AG09319 (cell line): ENCODE measurements around the gene SLC7A8.

Experiments used
- DNase-seq: peaks from one replicate; pipeline ENCODE4 v3.0.0-alpha.2; 2010; ENCODE audit warnings: low read depth; ENCODE audit errors: extremely low read depth
- TF ChIP-seq, protein P1 (sequence below): IDR thresholded peaks from 2 replicates; pipeline ENCODE4 v1.5.1; 2011; ENCODE audit warnings: low read depth, mild to moderate bottlenecking, inconsistent platforms, low read length, moderate library complexity

The SLC7A8 gene

DNA sequence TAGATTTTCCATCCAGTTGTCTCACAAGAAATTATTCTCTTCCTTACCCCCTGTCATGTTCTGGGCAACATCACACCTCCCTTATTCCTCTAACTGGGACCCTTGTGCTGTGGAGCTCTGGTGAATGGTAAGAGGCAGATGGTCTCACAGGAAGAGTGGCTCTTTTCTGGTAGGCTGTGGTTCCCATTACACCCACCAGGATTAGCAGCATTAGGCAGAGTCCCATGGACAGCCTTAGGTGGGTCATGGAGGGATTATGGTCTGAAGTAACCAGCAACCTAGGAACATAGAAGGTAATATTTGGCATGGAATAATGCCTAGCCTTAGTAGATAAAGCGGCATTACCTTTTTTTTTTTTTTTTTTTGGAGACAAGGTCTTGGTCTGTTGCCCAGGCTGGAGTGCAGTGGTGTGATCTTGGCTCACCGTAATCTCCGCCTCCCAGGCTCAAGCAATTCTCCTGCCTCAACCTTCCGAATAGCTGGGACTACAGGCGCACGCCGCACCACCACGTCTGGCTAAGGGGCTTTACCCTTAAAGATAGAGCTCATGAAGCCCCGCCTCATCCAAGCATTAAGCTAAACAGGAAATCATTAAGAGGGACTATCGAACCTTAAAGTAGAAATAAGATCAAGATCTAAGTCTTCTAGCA lies 84.1 kb downstream of the SLC7A8 start:
- no peak for DNase-seq
- TF ChIP-seq, protein P1, sequence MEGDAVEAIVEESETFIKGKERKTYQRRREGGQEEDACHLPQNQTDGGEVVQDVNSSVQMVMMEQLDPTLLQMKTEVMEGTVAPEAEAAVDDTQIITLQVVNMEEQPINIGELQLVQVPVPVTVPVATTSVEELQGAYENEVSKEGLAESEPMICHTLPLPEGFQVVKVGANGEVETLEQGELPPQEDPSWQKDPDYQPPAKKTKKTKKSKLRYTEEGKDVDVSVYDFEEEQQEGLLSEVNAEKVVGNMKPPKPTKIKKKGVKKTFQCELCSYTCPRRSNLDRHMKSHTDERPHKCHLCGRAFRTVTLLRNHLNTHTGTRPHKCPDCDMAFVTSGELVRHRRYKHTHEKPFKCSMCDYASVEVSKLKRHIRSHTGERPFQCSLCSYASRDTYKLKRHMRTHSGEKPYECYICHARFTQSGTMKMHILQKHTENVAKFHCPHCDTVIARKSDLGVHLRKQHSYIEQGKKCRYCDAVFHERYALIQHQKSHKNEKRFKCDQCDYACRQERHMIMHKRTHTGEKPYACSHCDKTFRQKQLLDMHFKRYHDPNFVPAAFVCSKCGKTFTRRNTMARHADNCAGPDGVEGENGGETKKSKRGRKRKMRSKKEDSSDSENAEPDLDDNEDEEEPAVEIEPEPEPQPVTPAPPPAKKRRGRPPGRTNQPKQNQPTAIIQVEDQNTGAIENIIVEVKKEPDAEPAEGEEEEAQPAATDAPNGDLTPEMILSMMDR, result no peak

DNA sequence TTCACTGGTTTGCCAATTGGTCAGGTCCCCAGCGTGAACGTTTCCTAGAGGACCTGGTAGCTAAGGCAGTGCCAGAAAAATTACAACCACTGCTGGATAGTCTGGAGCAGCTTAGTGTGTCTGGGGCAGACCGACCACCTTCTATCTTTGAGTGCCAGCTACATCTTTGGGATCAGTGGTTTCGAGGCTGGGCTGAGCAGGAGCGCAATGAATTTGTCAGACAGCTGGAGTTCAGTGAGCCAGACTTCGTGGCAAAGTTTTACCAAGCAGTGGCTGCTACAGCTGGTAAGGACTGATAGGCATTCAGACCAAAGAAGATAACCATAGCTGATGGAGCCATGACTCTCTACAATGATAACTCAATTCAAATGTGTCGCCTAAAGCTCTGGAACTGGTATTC lies 85.7 kb downstream of the SLC7A8 start:
- TF ChIP-seq, protein P1, result no peak
- DNase-seq, result no peak

DNA sequence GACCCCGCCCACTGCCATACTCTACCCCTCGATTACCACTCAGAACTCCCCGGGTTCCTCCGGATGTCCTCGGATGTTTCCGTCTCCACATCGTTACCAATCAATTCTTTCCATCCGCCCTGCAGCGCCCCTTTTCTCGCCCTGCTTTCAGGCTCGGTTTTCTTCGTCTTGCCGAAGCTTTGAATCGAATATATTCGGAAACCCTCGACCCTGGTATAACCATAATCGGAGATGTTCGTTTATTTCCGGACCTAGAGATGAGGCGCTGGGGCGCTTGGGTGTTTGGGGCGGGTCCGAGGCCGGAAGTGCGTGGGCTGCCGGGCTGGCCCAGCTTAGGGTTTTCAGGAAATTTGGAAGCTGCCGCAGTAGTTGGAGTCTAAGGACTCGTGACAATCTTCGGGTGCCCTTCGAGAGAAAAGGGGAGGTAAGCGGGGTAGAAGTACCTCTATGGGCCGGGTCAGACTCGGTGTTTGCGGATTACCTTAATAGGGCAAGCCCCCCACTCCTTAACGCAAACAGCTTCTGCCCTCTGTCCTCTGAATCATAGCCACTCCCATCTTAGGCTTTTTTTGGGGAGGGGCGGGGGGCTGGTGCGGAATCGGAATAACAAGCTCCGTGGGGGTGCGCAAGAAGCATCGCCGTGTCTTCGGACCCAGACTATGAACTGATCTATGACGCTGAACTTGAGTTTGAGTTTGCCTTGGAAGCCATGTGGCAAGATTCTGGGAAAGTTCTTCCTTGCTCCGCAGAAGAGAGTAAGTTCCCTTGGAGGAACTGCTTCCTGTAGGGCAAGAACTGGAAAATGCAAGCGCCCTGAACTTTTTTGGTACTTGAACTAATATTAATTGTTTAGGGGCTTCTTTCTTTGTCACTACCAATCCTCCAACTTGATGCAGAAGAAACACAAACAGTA lies 88.0 kb downstream of the SLC7A8 start, which contains the start of gene C14orf119:
Gene C14orf119, plus strand, starts transcription at position 310 of the 913 bp plus-strand sequence. CDS start 2,154 bp downstream, outside the sequence.
- TF ChIP-seq, protein P1, result no peak
- peak; percentile 98 for DNase-seq

DNA sequence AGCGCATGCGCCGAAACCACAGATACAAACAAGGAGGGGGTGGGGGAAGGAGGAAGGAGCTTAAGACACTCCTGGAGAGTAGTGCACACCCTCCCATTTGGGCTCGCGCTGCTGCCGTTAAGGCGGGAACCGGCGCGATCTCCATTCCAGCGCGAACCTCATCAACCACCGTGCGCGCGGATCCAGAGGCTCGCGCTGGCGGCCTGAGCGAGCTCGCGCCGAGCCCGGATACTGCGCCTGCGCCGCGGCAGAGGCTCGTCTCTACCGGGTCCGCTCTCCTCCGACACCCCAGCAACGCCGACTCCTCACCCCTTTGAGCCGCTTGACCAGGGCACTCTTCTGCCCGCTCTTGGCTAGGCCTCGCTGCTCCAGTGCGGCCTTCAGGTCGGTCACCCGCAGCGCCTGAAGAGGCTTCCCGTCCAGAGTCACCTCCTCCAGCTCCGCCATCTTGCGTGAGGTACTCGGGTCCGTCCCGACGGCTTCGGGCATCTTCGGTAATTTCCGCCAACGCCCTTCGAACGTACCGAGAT lies 88.7 kb downstream of the SLC7A8 start, which contains the start of gene ACIN1:
Gene ACIN1, minus strand, starts transcription at position 471 of the 530 bp plus-strand sequence. Its CDS starts 24 bp downstream, at position 447.
- TF ChIP-seq, protein P1, result no peak
- DNase-seq, result peak; percentile 71

DNA sequence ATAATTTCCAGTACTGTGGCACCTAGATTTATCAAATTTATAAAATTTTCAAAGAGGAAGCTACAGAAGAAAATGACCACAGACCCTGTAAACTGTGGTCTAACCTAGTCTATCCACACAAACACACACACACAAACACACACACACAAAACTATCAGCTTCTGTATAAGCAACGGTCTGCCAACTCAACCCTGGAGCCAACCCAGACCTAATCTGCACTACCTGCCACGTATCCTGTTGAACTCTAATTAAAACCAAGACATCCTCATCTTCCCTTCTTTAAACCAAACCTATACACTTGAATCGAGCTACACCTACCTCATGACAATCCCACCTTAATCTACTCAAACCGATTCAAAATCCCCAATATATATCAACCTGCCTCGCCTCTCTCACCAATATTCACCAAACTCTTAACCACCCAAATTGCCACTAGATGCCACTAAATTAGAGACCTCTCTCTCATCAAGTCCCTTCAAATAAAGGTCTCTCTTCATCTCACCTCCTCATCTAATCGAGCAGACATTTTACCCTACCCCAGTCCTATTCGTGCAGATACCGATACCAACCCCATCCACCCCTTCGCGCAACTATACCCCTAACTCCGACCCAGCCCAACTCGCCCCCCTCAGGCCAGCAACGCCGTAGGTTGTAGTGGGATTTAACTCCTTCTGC lies 89.3 kb downstream of the SLC7A8 start:
- no peak for DNase-seq
- TF ChIP-seq, protein P1, result peak; percentile 32

DNA sequence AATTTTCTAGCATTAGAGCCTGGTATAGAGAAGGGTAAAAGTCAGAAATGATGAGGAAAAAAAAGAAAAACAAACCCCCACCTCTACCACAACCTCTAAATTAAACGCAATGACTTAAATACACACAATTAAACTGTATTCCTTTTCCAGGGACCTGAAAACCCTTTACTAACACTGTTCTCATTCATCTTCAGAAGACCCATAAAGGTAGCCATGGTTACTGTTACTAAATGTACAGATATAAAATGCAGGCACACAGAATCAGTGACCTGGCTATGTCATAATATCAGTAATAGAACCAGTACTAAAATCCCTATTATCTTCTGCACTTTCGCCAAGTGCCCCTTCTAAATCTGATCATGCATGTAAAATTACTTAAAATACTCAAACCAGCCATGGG lies 89.9 kb downstream of the SLC7A8 start:
- TF ChIP-seq, protein P1, result no peak
- no peak for DNase-seq
